HG03097 (cell line): ENCODE results near the gene KNDC1.

Experiments
- ATAC-seq: cut with Tn5 transposase; IDR thresholded peaks from one replicate; pipeline ENCODE4 v1.9.1; 2021; ENCODE audit not compliant: unreplicated experiment, low FRiP score

Gene KNDC1

DNA sequence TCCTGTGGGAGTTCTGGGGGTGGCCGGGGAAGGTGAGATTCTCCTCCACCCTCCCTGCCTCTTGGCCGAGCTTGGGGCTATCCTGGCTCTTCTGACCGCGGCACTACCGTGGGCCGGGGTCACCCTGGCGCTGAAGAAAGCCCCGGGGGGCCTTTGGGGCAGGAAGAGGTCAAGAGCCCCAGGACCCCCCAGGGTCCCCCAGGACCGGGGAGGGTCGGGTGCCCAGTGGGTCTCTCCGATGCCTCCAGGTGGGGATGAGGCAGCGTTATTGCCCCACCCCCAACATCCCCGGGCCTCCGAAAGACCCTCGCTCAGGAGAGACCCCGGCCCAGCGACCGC is 439 bp upstream of the KNDC1 start:
- ATAC-seq, result no peak

GRCh38 chr10:133160826-133161471 is 930 bp downstream of the KNDC1 start:
- no peak for ATAC-seq

DNA sequence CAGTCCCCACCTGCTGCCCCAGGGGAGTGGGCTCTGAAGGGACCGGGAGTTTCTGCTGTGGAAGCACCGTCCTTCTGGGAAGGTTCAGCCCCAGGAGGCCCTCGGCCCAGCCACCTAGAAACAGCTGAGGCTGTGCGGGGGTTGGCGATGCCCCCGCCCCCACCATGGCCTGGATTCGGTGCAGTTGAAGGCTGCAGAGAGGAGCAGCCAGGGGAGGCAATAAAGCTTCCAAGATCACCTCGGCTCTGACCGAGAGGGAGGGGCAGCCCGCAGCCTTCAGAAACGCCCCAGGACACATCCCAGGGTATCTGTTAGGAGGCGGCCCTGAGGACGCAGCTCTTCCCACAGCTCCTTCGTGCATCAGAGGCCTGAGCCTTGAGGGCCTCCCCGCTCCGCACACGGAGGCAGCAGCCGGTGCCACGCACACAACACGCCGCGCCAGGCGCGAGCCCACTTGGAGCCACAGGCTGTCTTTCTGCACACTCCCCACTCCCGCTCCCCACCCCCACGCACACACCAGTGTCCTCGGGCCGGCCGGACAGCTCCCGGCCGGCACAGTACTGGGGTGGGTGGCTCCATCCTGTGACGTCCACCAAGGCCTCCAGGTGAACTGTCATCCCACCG is 1.6 kb downstream of the KNDC1 start:
- ATAC-seq, result no peak

- no peak for ATAC-seq
Measured at GRCh38 chr10:133162178-133162909, 2.3 kb downstream of the KNDC1 start.

- no peak for ATAC-seq
Measured at GRCh38 chr10:133162910-133163856, 3.2 kb downstream of the KNDC1 start.

GRCh38 chr10:133163889-133164815 is 4.1 kb downstream of the KNDC1 start:
- ATAC-seq, result no peak

DNA sequence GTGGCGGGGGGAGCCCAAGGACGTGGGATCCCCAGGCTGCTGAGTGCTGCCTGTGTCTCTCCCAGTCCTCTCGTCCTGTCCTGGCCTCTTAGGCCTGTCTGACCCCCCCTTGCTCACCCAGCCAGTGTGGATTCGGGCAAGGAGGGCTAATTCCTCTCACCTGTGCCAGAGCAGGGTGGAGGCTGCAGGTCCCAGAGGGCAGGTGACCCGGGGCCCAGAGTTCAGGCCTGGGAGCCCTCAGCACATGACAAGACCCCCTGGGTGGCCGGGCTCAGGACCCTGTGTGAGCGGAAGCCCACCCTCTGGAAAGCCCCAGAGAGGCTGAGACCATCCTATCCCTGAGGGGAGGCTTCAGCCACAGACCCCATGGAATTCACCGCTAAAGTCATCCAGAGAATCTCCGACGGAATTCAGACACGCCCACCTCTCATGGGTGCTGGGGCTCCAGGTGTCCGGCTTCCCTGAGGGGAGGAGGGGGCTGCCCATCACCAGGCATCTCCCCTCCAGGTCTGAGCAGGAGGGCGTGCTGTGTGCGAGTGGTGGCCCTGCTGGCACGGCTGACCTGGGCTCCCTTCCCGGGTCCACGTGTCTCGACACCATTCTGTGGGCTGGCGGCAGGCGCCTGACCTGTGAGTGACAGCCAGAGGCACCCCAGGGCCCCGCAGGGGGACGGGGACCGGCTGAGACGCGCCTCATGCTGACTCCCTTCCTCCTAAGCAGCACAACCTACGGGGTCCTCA is 5.0 kb downstream of the KNDC1 start:
- ATAC-seq, result no peak

DNA sequence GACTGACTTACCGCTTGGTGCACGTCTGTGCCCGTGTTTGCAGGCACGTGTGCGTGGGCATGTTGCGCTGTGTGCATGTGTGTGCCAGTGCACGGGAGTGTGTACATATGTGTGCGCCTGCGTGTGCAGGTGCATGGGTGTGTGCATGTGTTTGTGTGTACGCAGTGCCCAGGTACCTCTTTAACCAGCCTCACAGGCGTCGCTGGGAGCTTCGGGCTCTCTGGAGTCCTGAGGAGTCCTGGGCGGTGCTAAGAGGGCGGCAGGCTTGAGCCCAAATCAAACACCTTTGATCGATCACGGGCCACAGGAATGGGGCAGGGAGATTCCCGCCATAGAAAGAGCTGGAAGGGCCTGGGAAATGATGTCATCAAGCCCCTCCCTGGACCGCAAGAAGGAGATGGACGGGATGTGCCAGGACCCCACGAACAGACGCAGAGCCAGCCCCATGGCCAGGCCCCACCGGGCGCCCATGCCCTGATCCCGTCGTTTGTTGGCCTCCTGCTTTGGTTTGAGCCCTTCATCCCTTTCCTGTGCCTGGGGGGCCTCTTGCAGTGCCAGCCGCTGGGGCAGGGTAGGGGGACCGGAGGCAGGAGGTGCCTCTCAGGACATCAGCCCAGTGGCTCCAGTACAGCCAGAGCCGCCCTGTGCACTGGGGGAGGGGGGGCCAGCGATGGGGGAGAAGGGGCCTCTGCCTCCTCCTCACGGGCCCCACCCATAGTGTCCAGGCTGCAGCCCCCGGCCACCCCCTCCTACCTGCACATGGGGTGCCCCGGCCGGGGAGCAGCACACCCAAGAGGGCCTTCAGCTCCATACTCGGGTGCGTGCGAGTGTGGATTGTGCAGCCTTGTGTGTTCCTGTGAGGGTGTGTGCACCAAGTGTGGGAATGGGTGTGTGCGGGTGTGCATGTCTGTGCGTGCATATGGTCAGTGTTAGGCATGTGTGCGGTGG is 5.8 kb downstream of the KNDC1 start:
- ATAC-seq, result no peak

- ATAC-seq, result no peak
Measured at GRCh38 chr10:133166504-133166827, 6.4 kb downstream of the KNDC1 start.

GRCh38 chr10:133166828-133167692 is 7.0 kb downstream of the KNDC1 start:
- ATAC-seq, result no peak

- no peak for ATAC-seq
Measured at GRCh38 chr10:133167693-133168616, 7.9 kb downstream of the KNDC1 start.

GRCh38 chr10:133168617-133169031 is 8.6 kb downstream of the KNDC1 start:
- no peak for ATAC-seq

DNA sequence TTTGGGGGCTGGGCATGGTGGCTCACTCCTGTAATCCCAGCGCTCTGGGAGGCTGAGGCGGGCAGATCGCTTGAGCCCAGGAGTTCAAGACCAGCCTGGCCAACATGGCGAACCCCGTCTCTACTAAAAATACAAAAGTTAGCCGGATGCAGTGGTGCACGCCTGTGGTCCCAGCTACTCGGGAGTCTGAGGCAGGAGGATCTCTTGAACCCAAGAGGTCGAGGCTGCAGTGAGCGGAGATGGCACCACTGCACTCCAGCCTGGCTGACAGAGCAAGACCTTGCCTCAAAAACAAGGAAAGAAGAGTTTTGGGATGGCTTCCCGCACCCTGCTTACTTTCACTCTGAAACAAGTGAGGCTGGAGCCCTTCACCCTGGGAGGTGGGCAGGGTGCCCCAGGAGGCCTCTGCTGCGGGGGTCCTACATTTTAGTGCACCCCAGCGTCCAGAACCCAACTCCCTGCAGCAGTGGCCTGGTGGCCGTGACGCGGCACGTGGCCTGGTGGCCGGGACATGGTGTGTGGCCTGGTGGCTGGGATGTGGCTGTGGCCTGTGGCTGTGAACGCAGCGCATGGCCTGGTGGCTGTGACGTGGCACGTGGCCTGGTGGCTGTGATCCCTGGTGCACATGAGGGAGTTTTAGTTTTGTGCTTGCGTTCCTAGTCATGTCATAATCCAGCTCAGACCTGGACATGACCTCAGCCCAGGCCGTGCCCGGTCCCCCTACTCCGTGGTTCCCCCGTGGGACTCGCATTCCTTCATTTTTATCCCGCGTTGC is 9.3 kb downstream of the KNDC1 start:
- ATAC-seq, result no peak

DNA sequence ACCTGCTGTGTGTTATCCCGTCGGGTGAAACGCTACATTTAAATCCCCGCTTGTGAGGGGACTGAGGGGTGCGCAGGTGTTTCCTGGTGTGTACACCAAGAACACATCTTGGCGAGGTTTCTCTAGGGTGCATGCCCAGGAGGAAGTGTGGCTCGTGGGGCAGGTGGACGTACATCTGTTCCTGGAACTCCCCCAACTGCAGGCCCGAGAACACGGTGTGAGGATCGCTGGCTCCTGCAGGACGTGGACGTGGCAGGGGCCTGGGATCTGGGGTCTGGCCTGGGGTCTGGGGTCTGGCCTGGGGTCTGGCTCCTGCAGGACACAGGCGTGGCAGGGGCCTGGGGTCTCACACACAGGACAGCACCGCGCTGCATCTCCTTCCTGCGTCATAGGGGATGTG is 10.1 kb downstream of the KNDC1 start:
- ATAC-seq, result no peak

- no peak for ATAC-seq
Measured at GRCh38 chr10:133173860-133174640, 14.0 kb downstream of the KNDC1 start.
